ENCODE measurements around the gene TMTC2.

Gene TMTC2

GRCh38 chr12:82687021-82688011 is 610 bp downstream of the TMTC2 start:
- CTCF ChIA-PET = interaction anchor here (0.6 to 4.0 kb wide), 13 partner anchors 10 to 1137 kb away, joined by 3 to 24 read pairs (median 5); no protein-coding TSS in a partner anchor
- no peak for TF ChIP-seq SETDB1 (IDR thresholded peaks at IDR 0.05; ENCODE audit: insufficient read length, low read length)
- TF ChIP-seq ZNF366 (tag by site-specific recombination; conservative IDR thresholded peaks at IDR 0.05) = 0 out of 2 replicates have a peak, but pooled peaks have one; percentile 35
- TF ChIP-seq SP3 (tag by site-specific recombination; IDR thresholded peaks at IDR 0.05) = peak; percentile 47
- peak; percentile 24; the same call in 1 of the 2 replicates for TF ChIP-seq SP7 (tag by site-specific recombination; IDR thresholded peaks at IDR 0.05)
- TF ChIP-seq GLI2 (tag by site-specific recombination; IDR thresholded peaks at IDR 0.05; ENCODE audit: borderline replicate concordance, low read depth) = no peak
- TF ChIP-seq CTCF (tag by site-specific recombination; IDR thresholded peaks at IDR 0.05) = peak; percentile 38
- TF ChIP-seq WT1 (tag by site-specific recombination; IDR thresholded peaks at IDR 0.05) = peak; percentile 53; the same call in 1 of the 2 replicates
- TF ChIP-seq ZNF341 (tag by site-specific recombination; IDR thresholded peaks at IDR 0.05; ENCODE audit: low read depth) = peak; percentile 72
- TF ChIP-seq ZNF747 (tag by site-specific recombination; IDR thresholded peaks at IDR 0.05) = no peak
- TF ChIP-seq ZNF704 (tag by site-specific recombination; IDR thresholded peaks at IDR 0.05) = no peak
- TF ChIP-seq ZBTB26 (tag by site-specific recombination; optimal IDR thresholded peaks at IDR 0.05) = peak; percentile 85
- peak; percentile 53; the same call in 1 of the 2 replicates for TF ChIP-seq ZNF596 (tag by site-specific recombination; IDR thresholded peaks at IDR 0.05)
- 0 out of 2 replicates have a peak, but pooled peaks have one; percentile 23 for TF ChIP-seq ZBTB10 (tag by site-specific recombination; IDR thresholded peaks at IDR 0.05)
- TF ChIP-seq ZNF518A (tag by site-specific recombination; conservative IDR thresholded peaks at IDR 0.05; ENCODE audit: low read depth) = no peak
- TF ChIP-seq ZNF777 (tag by site-specific recombination; IDR thresholded peaks at IDR 0.05; ENCODE audit: borderline replicate concordance) = peak; percentile 85
- peak; percentile 47; the same call in 1 of the 2 replicates for TF ChIP-seq ZNF398 (tag by site-specific recombination; IDR thresholded peaks at IDR 0.05)
- no peak for TF ChIP-seq ZNF174 (tag by site-specific recombination; IDR thresholded peaks at IDR 0.05)
- peak; percentile 83 for TF ChIP-seq GLIS2 (tag by site-specific recombination; IDR thresholded peaks at IDR 0.05)

More at GRCh38 chr12:82687021-82688011, 610 bp downstream of the TMTC2 start:
- Histone ChIP-seq H3K36me3 (ENCODE audit: control insufficient read depth in 2 of 2, insufficient read depth in 1 of 2, low read length in 2 of 2) (no peaks in the 10 kb centered on the region), H3K27ac (ENCODE audit: extremely low read depth, low read depth, low read length) (peak overlapping the region; percentile 89), H3K4me3 (ENCODE audit: low read depth, low read length) (peak overlapping the region; percentile 96), H3K4me1 (ENCODE audit: control insufficient read depth, insufficient read depth, low read length) (peaks cover 18% of the 10 kb centered on the region), H3K9me3 (ENCODE audit: control insufficient read depth, insufficient read depth, low read depth, low read length) (no peaks in the 10 kb centered on the region)
- POLR2A ChIA-PET = interaction anchor here (0.6 to 1.3 kb wide), 11 partner anchors 13 to 329 kb away, joined by 3 to 5 read pairs (median 3); partner anchors contain the start of genes CCDC59 and METTL25
